Measurements from ENCODE around the gene ACTN4.

- TF ChIP-seq EZH2 (IDR thresholded peaks at IDR 0.05) (no peak), POLR2AphosphoS5 (IDR thresholded peaks at IDR 0.05; ENCODE audit: borderline replicate concordance, low read depth, low read length) (no peak), FOXP2 (optimal IDR thresholded peaks at IDR 0.05; ENCODE audit: control extremely low read depth, extremely low read length, insufficient read depth) (no peak)
Measured at GRCh38 chr19:38682872-38683392, 35.5 kb downstream of the ACTN4 start.

Data from SK-N-MC (cell line).